ENCODE results near the gene C3orf52. TPM values are rescaled to one million over a fixed set of nuclear protein-coding genes. Genes with fewer than 3 reads are reported as not detected.

C3orf52 gene
- total RNA-seq, 1 experiment from 2014 or later, result 14.3 TPM

GRCh38 chr3:112115806-112116383, 29.7 kb downstream of the C3orf52 start:
- DNase-seq (ENCODE audit: low spot score) (no peak), ATAC-seq (no peak)
- Mint-ChIP-seq H3K27ac (no peak overlapping the region), H3K4me3 (no peak overlapping the region), H3K9me3 (no peaks in the 10 kb centered on the region), H3K36me3 (peaks cover 22% of the 10 kb centered on the region), H3K27me3 (ENCODE audit: low read depth) (no peaks in the 10 kb centered on the region), H3K4me1 (peaks cover 22% of the 10 kb centered on the region)
- TF ChIP-seq MYBL2 (CRISPR knock-in tag; IDR thresholded peaks at IDR 0.05) (no peak), HMGA2 (CRISPR knock-in tag; IDR thresholded peaks at IDR 0.05) (no peak), SMAD3 (CRISPR knock-in tag; IDR thresholded peaks at IDR 0.05; ENCODE audit: borderline replicate concordance) (no peak), TP53 (CRISPR knock-in tag; IDR thresholded peaks at IDR 0.05) (no peak), PRRX2 (CRISPR knock-in tag; IDR thresholded peaks at IDR 0.05) (no peak), IRF2 (CRISPR knock-in tag; IDR thresholded peaks at IDR 0.05; ENCODE audit: borderline replicate concordance, low read depth) (no peak), ZNF317 (CRISPR knock-in tag; IDR thresholded peaks at IDR 0.05; ENCODE audit: borderline replicate concordance, low read depth) (no peak), FOXP4 (CRISPR knock-in tag; IDR thresholded peaks at IDR 0.05) (no peak), JUN (CRISPR knock-in tag; IDR thresholded peaks at IDR 0.05) (no peak), ATF1 (CRISPR knock-in tag; IDR thresholded peaks at IDR 0.05) (no peak)
- CTCF ChIA-PET, result interaction anchor here (1.2 kb wide), 1 partner anchor 10 kb away, joined by 4 read pairs; no protein-coding TSS in a partner anchor
- POLR2A ChIA-PET, result no interaction called here

GRCh38 chr3:112116748-112117186, 30.6 kb downstream of the C3orf52 start:
- H3K27me3 Mint-ChIP-seq (ENCODE audit: low read depth), result no peaks in the 10 kb centered on the region
- TF ChIP-seq FOXJ3 (CRISPR knock-in tag; IDR thresholded peaks at IDR 0.05; ENCODE audit: borderline replicate concordance), result no peak
- TF ChIP-seq ZNF263 (CRISPR knock-in tag; IDR thresholded peaks at IDR 0.05; ENCODE audit: low read depth), result no peak
- CTCF ChIA-PET, result interaction anchor here (1.2 kb wide), 1 partner anchor 9 kb away, joined by 4 read pairs; no protein-coding TSS in a partner anchor

GRCh38 chr3:112117415-112117814, 31.2 kb downstream of the C3orf52 start:
- Mint-ChIP-seq H3K4me1 (peaks cover 19% of the 10 kb centered on the region), H3K4me3 (no peak overlapping the region), H3K27me3 (ENCODE audit: low read depth) (no peaks in the 10 kb centered on the region), H3K36me3 (peaks cover 24% of the 10 kb centered on the region), H3K9me3 (no peaks in the 10 kb centered on the region), H3K27ac (no peak overlapping the region)
- DNase-seq (ENCODE audit: low spot score), result no peak
- POLR2A ChIA-PET, result no interaction called here
- no peak for ATAC-seq
- CTCF ChIA-PET, result interaction anchor here (1.2 kb wide), 1 partner anchor 8 kb away, joined by 4 read pairs; no protein-coding TSS in a partner anchor
- TF ChIP-seq NFE2L1 (CRISPR knock-in tag; IDR thresholded peaks at IDR 0.05), result no peak
- TF ChIP-seq ZNF423 (CRISPR knock-in tag; IDR thresholded peaks at IDR 0.05), result no peak
- TF ChIP-seq ZNF232 (CRISPR knock-in tag; IDR thresholded peaks at IDR 0.05), result no peak
- no peak for TF ChIP-seq ZBTB21 (CRISPR knock-in tag; IDR thresholded peaks at IDR 0.05; ENCODE audit: borderline replicate concordance)
- no peak for TF ChIP-seq USF2 (CRISPR knock-in tag; IDR thresholded peaks at IDR 0.05)
- no peak for TF ChIP-seq PRDM15 (CRISPR knock-in tag; IDR thresholded peaks at IDR 0.05)
- TF ChIP-seq GRHL2 (CRISPR knock-in tag; IDR thresholded peaks at IDR 0.05; ENCODE audit: insufficient replicate concordance, severe bottlenecking), result no peak
- no peak for TF ChIP-seq SP1 (CRISPR knock-in tag; conservative IDR thresholded peaks at IDR 0.05)
- TF ChIP-seq ZNF416 (CRISPR knock-in tag; IDR thresholded peaks at IDR 0.05), result no peak
- no peak for TF ChIP-seq ARID4B (CRISPR knock-in tag; IDR thresholded peaks at IDR 0.05; ENCODE audit: borderline replicate concordance)
- TF ChIP-seq MYBL2 (CRISPR knock-in tag; IDR thresholded peaks at IDR 0.05), result no peak

More at GRCh38 chr3:112116748-112117186, 30.6 kb downstream of the C3orf52 start:
- Mint-ChIP-seq H3K4me3 (no peak overlapping the region), H3K9me3 (no peaks in the 10 kb centered on the region), H3K4me1 (peaks cover 22% of the 10 kb centered on the region), H3K36me3 (peaks cover 24% of the 10 kb centered on the region), H3K27ac (no peak overlapping the region)
- no peak for DNase-seq (ENCODE audit: low spot score)
- POLR2A ChIA-PET, result no interaction called here
- ATAC-seq, result no peak

All from WTC11 (cell line).